OCI-LY7 (cell line): ENCODE measurements around the gene SERTM1. TPM values are rescaled to one million over a fixed set of nuclear protein-coding genes. Genes with fewer than 3 reads are reported as not detected.

ENCODE experiments used
- BruUV-seq: library from RNA; stranded (reverse); fragments of 400-500 nt; replicated peaks from 2 replicates; lab custom pipeline; 2021; lab: Mats Ljungman, UMichigan
- CTCF ChIA-PET: fragments of 300-600 bp; sonication (Branson Sonifier 250); formaldehyde crosslinking; loops from one replicate; lab custom pipeline; 2022; ENCODE audit warnings: antibody characterized with exemption; ENCODE audit not compliant: unreplicated experiment; lab: Charles Lee
- POLR2A ChIA-PET: fragments of 300-600 bp; sonication (Branson Sonifier 250); formaldehyde crosslinking; loops from one replicate; lab custom pipeline; 2022; ENCODE audit warnings: antibody characterized with exemption; lab: Charles Lee
- DNase-seq: peaks from one replicate; pipeline ENCODE4 v3.0.0-alpha.2; 2015; ENCODE audit warnings: low spot score
- H2AFZ ChIP-seq: fragments of 200-600 bp; sonication (generic), shearing (Covaris generic); 2 replicates; pipeline ENCODE4 v1.6.1; 2014; ENCODE audit warnings: mild to moderate bottlenecking, antibody characterized with exemption, low read length, moderate library complexity
- H3K27ac ChIP-seq: fragments of 200-600 bp; sonication (generic); 2 replicates; pipeline ENCODE4 v1.5.1; 2014; ENCODE audit warnings: mixed run types, low read depth, mild to moderate bottlenecking, moderate library complexity, low read length, inconsistent platforms; ENCODE audit not compliant: poor library complexity, severe bottlenecking
- H3K36me3 ChIP-seq: fragments of 200-600 bp; sonication (generic); 2 replicates; pipeline ENCODE4 v1.6.1; 2014; ENCODE audit warnings: mild to moderate bottlenecking, antibody characterized with exemption, low read length, moderate library complexity, mixed read lengths; ENCODE audit not compliant: insufficient read depth
- H3K4me1 ChIP-seq: fragments of 200-600 bp; sonication (generic); 2 replicates; pipeline ENCODE4 v1.5.1; 2014; ENCODE audit warnings: mild to moderate bottlenecking, low read length; ENCODE audit not compliant: insufficient read depth, poor library complexity, severe bottlenecking
- H3K4me2 ChIP-seq: fragments of 200-600 bp; sonication (generic); 2 replicates; pipeline ENCODE4 v1.6.1; 2014; ENCODE audit warnings: mild to moderate bottlenecking, low read length
- H3K4me3 ChIP-seq: fragments of 200-600 bp; sonication (generic); 2 replicates; pipeline ENCODE4 v1.5.1; 2014; ENCODE audit warnings: mild to moderate bottlenecking, low read depth, low read length; ENCODE audit not compliant: poor library complexity, severe bottlenecking
- H3K79me2 ChIP-seq: fragments of 200-600 bp; sonication (generic); 2 replicates; pipeline ENCODE4 v1.6.1; 2016; ENCODE audit warnings: low read depth, mild to moderate bottlenecking, low read length, moderate library complexity, mixed read lengths; ENCODE audit not compliant: insufficient read depth
- H3K9me2 ChIP-seq: fragments of 200-600 bp; sonication (generic); 2 replicates; pipeline ENCODE4 v1.6.1; 2016; ENCODE audit warnings: mild to moderate bottlenecking, low read length, mixed read lengths; ENCODE audit not compliant: insufficient read depth
- H3K9me3 ChIP-seq: fragments of 200-600 bp; sonication (generic); 2 replicates; pipeline ENCODE4 v1.6.1; 2014; ENCODE audit warnings: mild to moderate bottlenecking, mixed run types, low read length, mixed read lengths
- H4K20me1 ChIP-seq: fragments of 200-600 bp; sonication (generic); 2 replicates; pipeline ENCODE4 v1.6.1; 2014; ENCODE audit warnings: mild to moderate bottlenecking, antibody characterized with exemption, low read length, moderate library complexity, mixed read lengths; ENCODE audit not compliant: insufficient read depth
- CTCF ChIP-seq: fragments of 200-600 bp; sonication (generic); conservative IDR thresholded peaks from 2 replicates; pipeline ENCODE4 v1.5.1; 2014; ENCODE audit warnings: mild to moderate bottlenecking, antibody characterized with exemption, low read length, moderate library complexity, mixed read lengths
- EZH2phosphoT487 ChIP-seq: fragments of 200-600 bp; sonication (generic); IDR thresholded peaks from 2 replicates; pipeline ENCODE4 v1.6.1; 2018; ENCODE audit warnings: low read depth, borderline replicate concordance, mild to moderate bottlenecking, mixed run types, antibody characterized with exemption, low read length, moderate library complexity, mixed read lengths
- intact Hi-C: fragments of 100-400 bp; cut with micrococcal nuclease; formaldehyde crosslinking; loops from one replicate; pipeline ENCODE4 v1.10.0; 2022; ENCODE audit not compliant: unreplicated experiment
- total RNA-seq, 2 experiments: library from RNA; depleted of rRNA in 1 of 2; stranded (reverse); fragments of >200 nt in 1 of 2; shearing (Covaris generic) in 1 of 2; gene quantifications; 2 replicates each; pipeline ENCODE4 v1.2.3, GENCODE V29; 2014 to 2022

Gene SERTM1
- total RNA-seq, 2 experiments from 2014 or later: not detected

DNA sequence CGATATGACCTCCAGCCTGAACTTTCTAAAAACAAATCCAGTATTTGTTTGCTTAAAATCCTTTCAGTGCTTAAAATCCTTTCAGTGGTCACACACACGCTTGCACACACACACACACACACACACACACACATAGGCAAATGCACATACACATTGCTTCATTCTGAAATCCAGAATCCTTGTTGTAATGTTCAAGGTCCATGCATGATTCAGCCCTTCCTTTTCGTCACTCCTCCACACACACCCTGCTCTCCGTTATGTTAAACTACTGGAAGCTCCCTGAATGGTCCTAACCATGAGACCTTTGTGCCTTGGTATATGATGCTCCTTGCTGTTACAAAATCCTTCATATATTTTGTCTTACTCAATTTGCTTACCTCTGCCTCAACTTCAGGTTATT is 44.9 kb downstream of the SERTM1 start:
- no peaks in the 10 kb centered on the region for H3K9me2 ChIP-seq
- H3K9me3 ChIP-seq: no peaks in the 10 kb centered on the region
- intact Hi-C loops: no loop called here
- BruUV-seq: no TSS peak
- H3K4me2 ChIP-seq: no peak overlapping the region
- no peak for DNase-seq
- POLR2A ChIA-PET: interaction anchor here (0.8 kb wide), 1 partner anchor 46 kb away, joined by 7 read pairs; no protein-coding TSS in a partner anchor
- no peak overlapping the region for H3K4me3 ChIP-seq
- no peaks in the 10 kb centered on the region for H3K79me2 ChIP-seq
- H3K4me1 ChIP-seq: no peaks in the 10 kb centered on the region
- TF ChIP-seq EZH2phosphoT487 (no peak), CTCF (no peak)
- H4K20me1 ChIP-seq: no peaks in the 10 kb centered on the region
- no peak overlapping the region for H3K27ac ChIP-seq
- no peak overlapping the region for H2AFZ ChIP-seq
- H3K36me3 ChIP-seq: no peaks in the 10 kb centered on the region
- CTCF ChIA-PET: no interaction called here

- H3K36me3 ChIP-seq: no peaks in the 10 kb centered on the region
- H2AFZ ChIP-seq: no peak overlapping the region
- DNase-seq: no peak
- no peaks in the 10 kb centered on the region for H3K9me2 ChIP-seq
- no peaks in the 10 kb centered on the region for H3K9me3 ChIP-seq
- no peaks in the 10 kb centered on the region for H4K20me1 ChIP-seq
- no peak overlapping the region for H3K4me3 ChIP-seq
- no peak overlapping the region for H3K4me2 ChIP-seq
- ChIA-PET CTCF (no interaction called here), POLR2A (no interaction called here)
- TF ChIP-seq EZH2phosphoT487 (no peak), CTCF (no peak)
- intact Hi-C loops: no loop called here
- BruUV-seq: no TSS peak
- H3K27ac ChIP-seq: no peak overlapping the region
- no peaks in the 10 kb centered on the region for H3K4me1 ChIP-seq
- H3K79me2 ChIP-seq: no peaks in the 10 kb centered on the region
Observed at GRCh38 chr13:36724141-36724540, 50.3 kb downstream of the SERTM1 start.

DNA sequence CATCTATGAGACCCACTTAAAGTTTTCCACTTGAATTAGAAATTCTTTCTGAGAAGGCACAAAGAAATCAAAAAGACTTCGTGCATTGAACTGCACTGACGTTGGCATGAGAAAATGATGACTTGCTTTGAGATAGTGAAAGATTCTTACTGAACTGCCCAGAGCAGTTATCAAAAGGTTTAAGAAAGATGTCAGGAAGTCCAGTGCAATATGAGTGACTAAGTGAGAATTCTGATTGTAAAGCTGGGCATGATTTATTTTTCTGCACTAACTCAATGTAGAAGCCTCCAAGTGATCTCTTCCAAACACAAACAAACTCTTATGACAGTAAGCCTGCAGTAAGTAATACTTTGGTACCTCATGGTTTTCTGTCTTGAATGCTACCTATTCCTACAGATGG is 52.1 kb downstream of the SERTM1 start:
- no peaks in the 10 kb centered on the region for H3K79me2 ChIP-seq
- no peak overlapping the region for H3K4me3 ChIP-seq
- no peaks in the 10 kb centered on the region for H3K9me2 ChIP-seq
- H3K4me1 ChIP-seq: no peaks in the 10 kb centered on the region
- H3K27ac ChIP-seq: no peak overlapping the region
- no peaks in the 10 kb centered on the region for H3K36me3 ChIP-seq
- H3K4me2 ChIP-seq: no peak overlapping the region
- no peaks in the 10 kb centered on the region for H3K9me3 ChIP-seq
- no TSS peak for BruUV-seq
- TF ChIP-seq CTCF (no peak), EZH2phosphoT487 (no peak)
- no peaks in the 10 kb centered on the region for H4K20me1 ChIP-seq
- H2AFZ ChIP-seq: no peak overlapping the region
- no peak for DNase-seq
- ChIA-PET POLR2A (no interaction called here), CTCF (no interaction called here)
- intact Hi-C loops: no loop called here
